HepG2 (cell line): ENCODE data around the gene NPW. TPM values are rescaled to one million over a fixed set of nuclear protein-coding genes. Genes with fewer than 3 reads are reported as not detected.

ENCODE experiments used
- DMAP1 ChIP-seq: IDR thresholded peaks from 2 replicates; pipeline ENCODE4 v1.6.1; 2016
- FOXA3 ChIP-seq: IDR thresholded peaks from 2 replicates; pipeline ENCODE4 v1.6.1; 2016; ENCODE audit warnings: missing genetic modification reagents, missing compliant biosample characterization
- HNF4G ChIP-seq, 2 experiments: sonication (generic) in 1 of 2; formaldehyde crosslinking in 1 of 2; IDR thresholded peaks; 2 replicates each; pipeline versions ENCODE4 v1.4.0 to v1.6.1; 2011 to 2020; ENCODE audit warnings: borderline replicate concordance in 2 of 2, low read depth in 2 of 2, mild to moderate bottlenecking in 2 of 2, low read length in 1 of 2, missing genetic modification reagents in 1 of 2, moderate library complexity in 1 of 2
- HNRNPK ChIP-seq: fragments of 200-400 bp; formaldehyde crosslinking; IDR thresholded peaks from 2 replicates; pipeline ENCODE4 v1.6.1; 2018; ENCODE audit warnings: low read length, low read depth, moderate library complexity, mild to moderate bottlenecking; ENCODE audit not compliant: poor library complexity, severe bottlenecking
- JUN ChIP-seq: sonication (generic); formaldehyde crosslinking; IDR thresholded peaks from 2 replicates; pipeline ENCODE4 v1.4.0; 2020; ENCODE audit warnings: mild to moderate bottlenecking, missing genetic modification reagents
- NCOA5 ChIP-seq: sonication (generic); formaldehyde crosslinking; IDR thresholded peaks from 2 replicates; pipeline ENCODE4 v1.4.0; 2020; ENCODE audit warnings: missing genetic modification reagents
- RFX5 ChIP-seq: IDR thresholded peaks from 2 replicates; pipeline ENCODE4 v1.6.1; 2011; ENCODE audit warnings: low read depth, low read length, improper control_type of control experiment
- SP5 ChIP-seq: IDR thresholded peaks from 2 replicates; pipeline ENCODE4 v1.6.1; 2016; ENCODE audit warnings: low read depth, borderline replicate concordance
- ZNF18 ChIP-seq: sonication (generic); formaldehyde crosslinking; IDR thresholded peaks from 2 replicates; pipeline ENCODE4 v1.8.0; 2022; ENCODE audit warnings: mild to moderate bottlenecking, missing genetic modification reagents; ENCODE audit not compliant: insufficient replicate concordance
- ZNF350 ChIP-seq: sonication (generic); formaldehyde crosslinking; IDR thresholded peaks from 2 replicates; pipeline ENCODE4 v1.4.0; 2020; ENCODE audit warnings: mild to moderate bottlenecking, low read depth, missing genetic modification reagents, borderline replicate concordance
- ZNF768 ChIP-seq: sonication (generic); formaldehyde crosslinking; IDR thresholded peaks from 2 replicates; pipeline ENCODE4 v1.4.0; 2020; ENCODE audit warnings: missing genetic modification reagents
- polyA plus RNA-seq, 8 experiments: library from polyadenylated mRNA; depleted of rRNA in 3 of 8; stranded (reverse) in 7 of 8; unstranded in 1 of 8; fragments of >200 nt; fragmentation: Illumina TruSeq in 4 of 8; extraction: Trizol in 4 of 8; gene quantifications; 2 replicates each; pipeline versions ENCODE4 v1.2.1 to v1.2.3, GENCODE V29; 2011 to 2016; ENCODE audit warnings: low read depth in 4 of 8, missing spikeins in 1 of 8, mixed read lengths in 1 of 8; ENCODE audit not compliant: insufficient read depth in 1 of 8
- total RNA-seq, 5 experiments: library from RNA; depleted of rRNA; stranded (reverse); fragments of >200 nt; fragmentation: Illumina TruSeq; extraction: Trizol; gene quantifications; 2 replicates each; pipeline ENCODE4 v1.2.3, GENCODE V29; 2016; ENCODE audit warnings: low read depth in 1 of 5
- TF ChIP-seq, protein P1 (sequence below): sonication (generic); IDR thresholded peaks from 2 replicates; pipeline ENCODE4 v1.6.1; 2016; ENCODE audit warnings: low read depth, borderline replicate concordance
- TF ChIP-seq, protein P2 (sequence below): sonication (generic); formaldehyde crosslinking; IDR thresholded peaks from 2 replicates; pipeline ENCODE4 v1.8.1; 2023; ENCODE audit warnings: mild to moderate bottlenecking, missing genetic modification reagents

NPW gene
- total and polyA plus RNA-seq, 2 of the 13 experiments (the other 11 are each of a cell fraction or from before 2014, with no cell fraction given): 0.24 to 0.97 TPM

DNA sequence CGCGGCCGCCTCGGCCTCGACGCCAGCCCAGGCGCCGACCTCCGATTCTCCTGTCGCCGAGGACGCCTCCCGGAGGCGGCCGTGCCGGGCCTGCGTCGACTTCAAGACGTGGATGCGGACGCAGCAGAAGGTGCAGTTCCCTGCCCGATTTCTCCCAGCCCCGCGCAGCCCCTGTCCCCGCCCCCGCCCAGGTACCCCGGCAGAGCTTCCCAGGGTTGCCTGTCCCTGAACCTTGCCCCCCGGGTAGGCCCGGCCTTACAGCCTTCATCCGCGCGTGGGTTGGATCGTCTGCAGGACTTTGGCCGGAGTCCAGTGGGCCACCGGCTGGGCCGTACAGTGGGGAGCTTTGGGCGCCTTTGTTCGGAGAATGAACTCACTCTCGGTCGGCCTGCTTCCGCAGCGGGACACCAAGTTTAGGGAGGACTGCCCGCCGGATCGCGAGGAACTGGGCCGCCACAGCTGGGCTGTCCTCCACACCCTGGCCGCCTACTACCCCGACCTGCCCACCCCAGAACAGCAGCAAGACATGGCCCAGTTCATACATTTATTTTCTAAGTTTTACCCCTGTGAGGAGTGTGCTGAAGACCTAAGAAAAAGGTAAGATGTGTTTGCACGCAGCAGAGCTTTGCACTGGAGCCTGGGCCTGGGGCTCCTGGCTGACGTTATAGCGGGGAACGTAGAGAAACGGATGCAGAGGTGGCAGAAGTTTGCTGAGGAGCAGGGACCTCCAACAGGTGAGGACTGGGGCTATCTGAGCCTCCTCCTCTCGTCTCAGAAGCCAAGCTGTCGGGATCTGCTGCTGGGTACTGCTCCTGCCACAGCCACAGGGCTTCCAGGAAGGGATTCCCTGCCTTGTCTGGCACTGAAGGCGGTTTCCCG, 35.0 kb upstream of the NPW start (continued):
- TF ChIP-seq ZNF18 (CRISPR knock-in tag): peak; percentile 18
- TF ChIP-seq RFX5: no peak
- TF ChIP-seq DMAP1 (CRISPR knock-in tag): peak; percentile 50; the same call in 1 of the 2 replicates
- TF ChIP-seq JUN: peak; percentile 38; the same call in 1 of the 2 replicates
- TF ChIP-seq ZNF768 (CRISPR knock-in tag): no peak
- TF ChIP-seq HNRNPK: peak; percentile 10
- no peak; the same call in 1 of the 2 replicates for TF ChIP-seq SP5
- TF ChIP-seq, protein P1, sequence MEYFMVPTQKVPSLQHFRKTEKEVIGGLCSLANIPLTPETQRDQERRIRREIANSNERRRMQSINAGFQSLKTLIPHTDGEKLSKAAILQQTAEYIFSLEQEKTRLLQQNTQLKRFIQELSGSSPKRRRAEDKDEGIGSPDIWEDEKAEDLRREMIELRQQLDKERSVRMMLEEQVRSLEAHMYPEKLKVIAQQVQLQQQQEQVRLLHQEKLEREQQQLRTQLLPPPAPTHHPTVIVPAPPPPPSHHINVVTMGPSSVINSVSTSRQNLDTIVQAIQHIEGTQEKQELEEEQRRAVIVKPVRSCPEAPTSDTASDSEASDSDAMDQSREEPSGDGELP: 0 out of 2 replicates have a peak, but pooled peaks have one; percentile 7
- TF ChIP-seq NCOA5: no peak
- TF ChIP-seq, protein P2, sequence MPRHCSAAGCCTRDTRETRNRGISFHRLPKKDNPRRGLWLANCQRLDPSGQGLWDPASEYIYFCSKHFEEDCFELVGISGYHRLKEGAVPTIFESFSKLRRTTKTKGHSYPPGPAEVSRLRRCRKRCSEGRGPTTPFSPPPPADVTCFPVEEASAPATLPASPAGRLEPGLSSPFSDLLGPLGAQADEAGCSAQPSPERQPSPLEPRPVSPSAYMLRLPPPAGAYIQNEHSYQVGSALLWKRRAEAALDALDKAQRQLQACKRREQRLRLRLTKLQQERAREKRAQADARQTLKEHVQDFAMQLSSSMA (CRISPR knock-in tag): no peak
- TF ChIP-seq HNF4G (IDR thresholded peaks at IDR 0.05; ENCODE audit: borderline replicate concordance, low read depth, low read length): peak; percentile 89
- no peak; the same call in 1 of the 2 replicates for TF ChIP-seq HNF4G (CRISPR knock-in tag; IDR thresholded peaks at IDR 0.05; ENCODE audit: borderline replicate concordance, low read depth)
- TF ChIP-seq FOXA3 (CRISPR knock-in tag): no peak
- TF ChIP-seq ZNF350 (CRISPR knock-in tag): 0 out of 2 replicates have a peak, but pooled peaks have one; percentile 56
